HepG2 (cell line): ENCODE results near the gene RABEPK. TPM values are rescaled to one million over a fixed set of nuclear protein-coding genes. Genes with fewer than 3 reads are reported as not detected.

Experiments
- BCLAF1 ChIP-seq: fragments of 450-650 bp; IDR thresholded peaks from 2 replicates; pipeline ENCODE4 v1.6.1; 2017; ENCODE audit warnings: mild to moderate bottlenecking
- ETV6 ChIP-seq: sonication (generic); formaldehyde crosslinking; conservative IDR thresholded peaks from 2 replicates; pipeline ENCODE4 v1.4.0; 2020; ENCODE audit warnings: missing genetic modification reagents
- GATAD1 ChIP-seq: IDR thresholded peaks from 2 replicates; pipeline ENCODE4 v1.6.1; 2016; ENCODE audit warnings: missing genetic modification reagents, missing compliant biosample characterization
- KDM3A ChIP-seq: IDR thresholded peaks from 2 replicates; pipeline ENCODE4 v1.6.1; 2018; ENCODE audit warnings: low read depth, missing compliant biosample characterization
- KDM5B ChIP-seq: sonication (generic); formaldehyde crosslinking; IDR thresholded peaks from 2 replicates; pipeline ENCODE4 v1.4.0; 2020; ENCODE audit warnings: missing genetic modification reagents, mild to moderate bottlenecking, borderline replicate concordance
- POGK ChIP-seq: sonication (generic); formaldehyde crosslinking; conservative IDR thresholded peaks from 2 replicates; pipeline ENCODE4 v1.8.0; 2022; ENCODE audit warnings: mild to moderate bottlenecking, moderate library complexity, missing genetic modification reagents
- ZBTB38 ChIP-seq: sonication (generic); formaldehyde crosslinking; IDR thresholded peaks from 2 replicates; pipeline ENCODE4 v1.5.1; 2020; ENCODE audit warnings: mild to moderate bottlenecking, missing genetic modification reagents
- ZNF17 ChIP-seq: sonication (generic); formaldehyde crosslinking; IDR thresholded peaks from 2 replicates; pipeline ENCODE4 v1.5.0; 2020; ENCODE audit warnings: mild to moderate bottlenecking, missing genetic modification reagents
- ZNF33B ChIP-seq: sonication (generic); formaldehyde crosslinking; IDR thresholded peaks from 2 replicates; pipeline ENCODE4 v1.5.1; 2020; ENCODE audit warnings: mild to moderate bottlenecking, missing genetic modification reagents
- ZNF556 ChIP-seq: sonication (generic); formaldehyde crosslinking; IDR thresholded peaks from 2 replicates; pipeline ENCODE4 v1.4.0; 2020; ENCODE audit warnings: mild to moderate bottlenecking, missing genetic modification reagents, borderline replicate concordance
- ZNF609 ChIP-seq: sonication (generic); formaldehyde crosslinking; IDR thresholded peaks from 2 replicates; pipeline ENCODE4 v1.4.0; 2020; ENCODE audit warnings: mild to moderate bottlenecking, missing genetic modification reagents, borderline replicate concordance
- ZNF883 ChIP-seq: sonication (generic); formaldehyde crosslinking; IDR thresholded peaks from 2 replicates; pipeline ENCODE4 v1.5.1; 2020; ENCODE audit warnings: mild to moderate bottlenecking, missing genetic modification reagents; ENCODE audit errors: not compliant biosample characterization
- polyA plus RNA-seq, 8 experiments: library from polyadenylated mRNA; depleted of rRNA in 3 of 8; stranded (reverse) in 7 of 8; unstranded in 1 of 8; fragments of >200 nt; fragmentation: Illumina TruSeq in 4 of 8; extraction: Trizol in 4 of 8; gene quantifications; 2 replicates each; pipeline versions ENCODE4 v1.2.1 to v1.2.3, GENCODE V29; 2011 to 2016; ENCODE audit warnings: low read depth in 4 of 8, missing spikeins in 1 of 8, mixed read lengths in 1 of 8; ENCODE audit not compliant: insufficient read depth in 1 of 8
- total RNA-seq, 5 experiments: library from RNA; depleted of rRNA; stranded (reverse); fragments of >200 nt; fragmentation: Illumina TruSeq; extraction: Trizol; gene quantifications; 2 replicates each; pipeline ENCODE4 v1.2.3, GENCODE V29; 2016; ENCODE audit warnings: low read depth in 1 of 5
- TF ChIP-seq, protein P1 (sequence below): sonication (generic); formaldehyde crosslinking; IDR thresholded peaks from 2 replicates; pipeline ENCODE4 v1.4.0; 2020; ENCODE audit warnings: missing genetic modification reagents

RABEPK gene
- total and polyA plus RNA-seq, 2 of the 13 experiments (the other 11 are each of a cell fraction or from before 2014, with no cell fraction given) = 75.5 to 90.0 TPM

- TF ChIP-seq ZNF609 (CRISPR knock-in tag) (no peak; the same call in 1 of the 2 replicates), KDM5B (CRISPR knock-in tag) (peak; percentile 88; the same call in 1 of the 2 replicates), ZNF883 (CRISPR knock-in tag) (no peak), GATAD1 (CRISPR knock-in tag) (no peak; the same call in 1 of the 2 replicates), ZNF33B (CRISPR knock-in tag) (no peak), KDM3A (CRISPR knock-in tag) (0 out of 2 replicates have a peak, but pooled peaks have one; percentile 13), ZBTB38 (peak; percentile 91; the same call in 1 of the 2 replicates), BCLAF1 (no peak), POGK (CRISPR knock-in tag) (peak; percentile 56; the same call in 1 of the 2 replicates), ETV6 (CRISPR knock-in tag) (peak; percentile 55; the same call in 1 of the 2 replicates), ZNF556 (CRISPR knock-in tag) (peak; percentile 71; the same call in 1 of the 2 replicates), ZNF17 (no peak)
- TF ChIP-seq, protein P1, sequence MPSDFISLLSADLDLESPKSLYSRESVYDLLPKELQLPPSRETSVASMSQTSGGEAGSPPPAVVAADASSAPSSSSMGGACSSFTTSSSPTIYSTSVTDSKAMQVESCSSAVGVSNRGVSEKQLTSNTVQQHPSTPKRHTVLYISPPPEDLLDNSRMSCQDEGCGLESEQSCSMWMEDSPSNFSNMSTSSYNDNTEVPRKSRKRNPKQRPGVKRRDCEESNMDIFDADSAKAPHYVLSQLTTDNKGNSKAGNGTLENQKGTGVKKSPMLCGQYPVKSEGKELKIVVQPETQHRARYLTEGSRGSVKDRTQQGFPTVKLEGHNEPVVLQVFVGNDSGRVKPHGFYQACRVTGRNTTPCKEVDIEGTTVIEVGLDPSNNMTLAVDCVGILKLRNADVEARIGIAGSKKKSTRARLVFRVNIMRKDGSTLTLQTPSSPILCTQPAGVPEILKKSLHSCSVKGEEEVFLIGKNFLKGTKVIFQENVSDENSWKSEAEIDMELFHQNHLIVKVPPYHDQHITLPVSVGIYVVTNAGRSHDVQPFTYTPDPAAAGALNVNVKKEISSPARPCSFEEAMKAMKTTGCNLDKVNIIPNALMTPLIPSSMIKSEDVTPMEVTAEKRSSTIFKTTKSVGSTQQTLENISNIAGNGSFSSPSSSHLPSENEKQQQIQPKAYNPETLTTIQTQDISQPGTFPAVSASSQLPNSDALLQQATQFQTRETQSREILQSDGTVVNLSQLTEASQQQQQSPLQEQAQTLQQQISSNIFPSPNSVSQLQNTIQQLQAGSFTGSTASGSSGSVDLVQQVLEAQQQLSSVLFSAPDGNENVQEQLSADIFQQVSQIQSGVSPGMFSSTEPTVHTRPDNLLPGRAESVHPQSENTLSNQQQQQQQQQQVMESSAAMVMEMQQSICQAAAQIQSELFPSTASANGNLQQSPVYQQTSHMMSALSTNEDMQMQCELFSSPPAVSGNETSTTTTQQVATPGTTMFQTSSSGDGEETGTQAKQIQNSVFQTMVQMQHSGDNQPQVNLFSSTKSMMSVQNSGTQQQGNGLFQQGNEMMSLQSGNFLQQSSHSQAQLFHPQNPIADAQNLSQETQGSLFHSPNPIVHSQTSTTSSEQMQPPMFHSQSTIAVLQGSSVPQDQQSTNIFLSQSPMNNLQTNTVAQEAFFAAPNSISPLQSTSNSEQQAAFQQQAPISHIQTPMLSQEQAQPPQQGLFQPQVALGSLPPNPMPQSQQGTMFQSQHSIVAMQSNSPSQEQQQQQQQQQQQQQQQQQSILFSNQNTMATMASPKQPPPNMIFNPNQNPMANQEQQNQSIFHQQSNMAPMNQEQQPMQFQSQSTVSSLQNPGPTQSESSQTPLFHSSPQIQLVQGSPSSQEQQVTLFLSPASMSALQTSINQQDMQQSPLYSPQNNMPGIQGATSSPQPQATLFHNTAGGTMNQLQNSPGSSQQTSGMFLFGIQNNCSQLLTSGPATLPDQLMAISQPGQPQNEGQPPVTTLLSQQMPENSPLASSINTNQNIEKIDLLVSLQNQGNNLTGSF (CRISPR knock-in tag) = no peak
These were observed 61.4 kb downstream of the RABEPK start, which contains the start of gene GAPVD1 (continued) for GRCh38 chr9:125261501-125262293.
